Spleen (tissue), 7 donors: ENCODE results near the gene MARS1.

Experiments
- POLR2A ChIP-seq, 3 donors: fragments of 450-650 bp; IDR thresholded peaks; one replicate each; pipeline ENCODE4 v1.5.1; 2017; ENCODE audit warnings: antibody characterized with exemption in 3 of 3, mild to moderate bottlenecking in 1 of 3
- POLR2AphosphoS5 ChIP-seq, 3 donors: sonication (generic); formaldehyde crosslinking; IDR thresholded peaks; one replicate each; pipeline ENCODE4 v1.5.1; 2017; ENCODE audit warnings: antibody characterized with exemption in 3 of 3
- TF ChIP-seq, protein P1 (sequence below), 11 experiments: fragments of 200-600 bp in 7 of 11; fragments of 450-650 bp in 4 of 11; sonication (generic) in 4 of 11; IDR thresholded peaks in 8 of 11; conservative IDR thresholded peaks in 3 of 11; 1 replicate in 7 of 11; 2 replicates in 4 of 11; pipeline versions ENCODE4 v1.4.0 to v1.8.0; 2016 to 2021; ENCODE audit warnings: antibody characterized with exemption in 11 of 11, inconsistent platforms in 4 of 11, mild to moderate bottlenecking in 1 of 11
- donor health status: DM: no; HTN: no; CAD: no; lungs with moderate emphysema.
- donor health status: DM: no; HTN: no; CAD: no.
- donor health status: DM: no; HTN: no; CAD: no.

DNA sequence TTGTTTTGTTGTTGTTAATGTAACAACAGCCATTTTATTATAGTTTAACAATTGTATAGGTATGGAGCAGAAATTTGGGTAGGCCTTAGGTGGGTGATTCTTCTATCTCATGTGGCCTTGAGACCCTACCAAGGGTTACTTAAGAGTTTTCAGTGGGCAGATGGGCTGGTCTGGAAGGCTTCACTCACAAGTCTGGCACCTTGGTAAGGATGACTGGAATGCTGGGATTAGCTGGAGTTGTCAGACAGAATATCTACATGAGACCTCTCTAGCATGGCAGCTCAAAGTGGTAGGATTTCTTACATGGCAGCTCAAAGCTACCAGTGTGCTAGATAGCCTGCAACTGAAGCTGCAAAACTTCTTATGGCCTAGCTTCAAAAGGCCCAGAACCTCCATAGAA lies 2.2 kb upstream of the MARS1 start:
- TF ChIP-seq, protein P1, sequence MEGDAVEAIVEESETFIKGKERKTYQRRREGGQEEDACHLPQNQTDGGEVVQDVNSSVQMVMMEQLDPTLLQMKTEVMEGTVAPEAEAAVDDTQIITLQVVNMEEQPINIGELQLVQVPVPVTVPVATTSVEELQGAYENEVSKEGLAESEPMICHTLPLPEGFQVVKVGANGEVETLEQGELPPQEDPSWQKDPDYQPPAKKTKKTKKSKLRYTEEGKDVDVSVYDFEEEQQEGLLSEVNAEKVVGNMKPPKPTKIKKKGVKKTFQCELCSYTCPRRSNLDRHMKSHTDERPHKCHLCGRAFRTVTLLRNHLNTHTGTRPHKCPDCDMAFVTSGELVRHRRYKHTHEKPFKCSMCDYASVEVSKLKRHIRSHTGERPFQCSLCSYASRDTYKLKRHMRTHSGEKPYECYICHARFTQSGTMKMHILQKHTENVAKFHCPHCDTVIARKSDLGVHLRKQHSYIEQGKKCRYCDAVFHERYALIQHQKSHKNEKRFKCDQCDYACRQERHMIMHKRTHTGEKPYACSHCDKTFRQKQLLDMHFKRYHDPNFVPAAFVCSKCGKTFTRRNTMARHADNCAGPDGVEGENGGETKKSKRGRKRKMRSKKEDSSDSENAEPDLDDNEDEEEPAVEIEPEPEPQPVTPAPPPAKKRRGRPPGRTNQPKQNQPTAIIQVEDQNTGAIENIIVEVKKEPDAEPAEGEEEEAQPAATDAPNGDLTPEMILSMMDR (IDR thresholded peaks at IDR 0.05 in 8 of 11, conservative IDR thresholded peaks at IDR 0.05 in 3 of 11): no peak
- TF ChIP-seq POLR2A (IDR thresholded peaks at IDR 0.05): no peak
- TF ChIP-seq POLR2AphosphoS5 (IDR thresholded peaks at IDR 0.05): no peak
